SJCRH30 (cell line): ENCODE results near the gene FCSK. TPM values are rescaled to one million over a fixed set of nuclear protein-coding genes. Genes with fewer than 3 reads are reported as not detected.
"Not testable (repeated sequence)": the region's sequence is repeated elsewhere in the genome, so short reads cannot be mapped to it uniquely, and the experiment has no call there.

Source experiments
- DNase-seq, 2 experiments: peaks; one replicate each; pipeline ENCODE4 v3.0.0-alpha.2; 2015 to 2020
- H3K27ac ChIP-seq: fragments of 250-450 bp; sonication (Bioruptor Pico); 2 replicates; pipeline ENCODE4 v1.5.1; 2020; ENCODE audit warnings: mild to moderate bottlenecking, moderate library complexity
- H3K27me3 ChIP-seq: fragments of 250-450 bp; sonication (Bioruptor Pico); 2 replicates; pipeline ENCODE4 v1.5.1; 2020; ENCODE audit warnings: mild to moderate bottlenecking, moderate library complexity
- H3K36me3 ChIP-seq: fragments of 250-450 bp; sonication (Bioruptor Pico); 2 replicates; pipeline ENCODE4 v1.5.1; 2020; ENCODE audit warnings: mild to moderate bottlenecking, moderate library complexity
- H3K4me1 ChIP-seq: fragments of 250-450 bp; sonication (Bioruptor Pico); 2 replicates; pipeline ENCODE4 v1.5.1; 2020; ENCODE audit warnings: mild to moderate bottlenecking, moderate library complexity
- H3K4me3 ChIP-seq: fragments of 250-450 bp; sonication (Bioruptor Pico); 2 replicates; pipeline ENCODE4 v1.5.1; 2020; ENCODE audit warnings: mild to moderate bottlenecking, moderate library complexity
- H3K9me3 ChIP-seq: fragments of 250-450 bp; sonication (Bioruptor Pico); replicated peaks from 2 replicates; pipeline ENCODE4 v1.5.1; 2020; ENCODE audit warnings: mild to moderate bottlenecking, moderate library complexity
- total RNA-seq: library from RNA; depleted of rRNA; stranded (reverse); fragments of >200 nt; shearing (Covaris generic); gene quantifications from 2 replicates; pipeline ENCODE4 v1.2.3, GENCODE V29; 2014

Gene FCSK
- total RNA-seq, 1 experiment from 2014 or later: 1.9 TPM

GRCh38 chr16:70438969-70439862 is 15.2 kb upstream of the FCSK start, which contains the start of gene ST3GAL2:
Gene ST3GAL2, minus strand, starts transcription at chr16:70439100. Its CDS starts 40,570 bp downstream, at chr16:70398530.
- peak; percentile 92 to 95 for DNase-seq
- no peaks in the 10 kb centered on the region for H3K9me3 ChIP-seq
- peaks cover 12% of the 10 kb centered on the region for H3K4me1 ChIP-seq
- H3K27ac ChIP-seq: no peak within 1 kb of the TSS; the same call in 1 of the 2 replicates
- peak within 1 kb of the TSS; percentile 70 for H3K4me3 ChIP-seq
- H3K36me3 ChIP-seq: no peaks in the 10 kb centered on the region
- H3K27me3 ChIP-seq: no peaks in the 10 kb centered on the region

GRCh38 chr16:70440009-70440692 is 14.2 kb upstream of the FCSK start:
- Histone ChIP-seq H3K27me3 (no peaks in the 10 kb centered on the region), H3K36me3 (no peaks in the 10 kb centered on the region), H3K4me3 (peak overlapping the region; percentile 70), H3K9me3 (no peaks in the 10 kb centered on the region), H3K27ac (no peak overlapping the region), H3K4me1 (peaks cover 12% of the 10 kb centered on the region)
- DNase-seq: no peak

GRCh38 chr16:70441406-70441990 is 12.9 kb upstream of the FCSK start:
- H3K36me3 ChIP-seq: no peaks in the 10 kb centered on the region
- no peaks in the 10 kb centered on the region for H3K27me3 ChIP-seq
- peaks cover 11% of the 10 kb centered on the region for H3K4me1 ChIP-seq
- DNase-seq: no peak
- no peak overlapping the region for H3K4me3 ChIP-seq
- H3K27ac ChIP-seq: no peak overlapping the region
- H3K9me3 ChIP-seq: no peaks in the 10 kb centered on the region

GRCh38 chr16:70442344-70442743 is 12.1 kb upstream of the FCSK start:
- H3K27me3 ChIP-seq: no peaks in the 10 kb centered on the region
- 0 out of 2 replicates have a peak, but pooled peaks cover 5% of the 10 kb centered on the region for H3K4me1 ChIP-seq
- H3K27ac ChIP-seq: no peak overlapping the region
- H3K4me3 ChIP-seq: no peak overlapping the region
- no peaks in the 10 kb centered on the region for H3K9me3 ChIP-seq
- no peak for DNase-seq
- no peaks in the 10 kb centered on the region for H3K36me3 ChIP-seq

GRCh38 chr16:70444249-70445063 is 9.9 kb upstream of the FCSK start:
- H3K4me1 ChIP-seq: 0 out of 2 replicates have a peak, but pooled peaks cover 5% of the 10 kb centered on the region
- no peaks in the 10 kb centered on the region for H3K9me3 ChIP-seq

GRCh38 chr16:70448075-70448474 is 6.3 kb upstream of the FCSK start:
- H3K27ac ChIP-seq: no peak overlapping the region
- H3K36me3 ChIP-seq: no peaks in the 10 kb centered on the region
- H3K4me1 ChIP-seq: no peaks in the 10 kb centered on the region
- H3K4me3 ChIP-seq: no peak overlapping the region
- H3K9me3 ChIP-seq: no peaks in the 10 kb centered on the region
- H3K27me3 ChIP-seq: no peaks in the 10 kb centered on the region
- no peak for DNase-seq

More at GRCh38 chr16:70444249-70445063, 9.9 kb upstream of the FCSK start:
- no peaks in the 10 kb centered on the region for H3K36me3 ChIP-seq
- no peaks in the 10 kb centered on the region for H3K27me3 ChIP-seq
- H3K4me3 ChIP-seq: no peak overlapping the region
- DNase-seq: no peak
- H3K27ac ChIP-seq: no peak overlapping the region

- DNase-seq, H3K27ac ChIP-seq, H3K9me3 ChIP-seq, H3K4me1 ChIP-seq, H3K27me3 ChIP-seq, H3K4me3 ChIP-seq, H3K36me3 ChIP-seq: not testable (repeated sequence)
Measured at GRCh38 chr16:70450142-70451003, 4.0 kb upstream of the FCSK start.

GRCh38 chr16:70451004-70451340 is 3.4 kb upstream of the FCSK start:
- not testable (repeated sequence) for H3K36me3 ChIP-seq, H3K4me1 ChIP-seq, H3K27me3 ChIP-seq, H3K27ac ChIP-seq, DNase-seq, H3K9me3 ChIP-seq, H3K4me3 ChIP-seq

- Histone ChIP-seq H3K9me3 (no peaks in the 10 kb centered on the region), H3K27ac (0 out of 2 replicates have a peak overlapping the region, but pooled peaks have one; percentile 89)
Measured at GRCh38 chr16:70453117-70453891, 1.1 kb upstream of the FCSK start.

GRCh38 chr16:70453892-70454221 is 538 bp upstream of the FCSK start:
- H3K27ac ChIP-seq: peak overlapping the region; percentile 89

More at GRCh38 chr16:70453117-70453891, 1.1 kb upstream of the FCSK start:
- H3K4me1 ChIP-seq: peaks cover 3% of the 10 kb centered on the region
- no peaks in the 10 kb centered on the region for H3K36me3 ChIP-seq
- no peak for DNase-seq
- peak overlapping the region; percentile 81 for H3K4me3 ChIP-seq
- no peaks in the 10 kb centered on the region for H3K27me3 ChIP-seq

GRCh38 chr16:70455910-70456309 is 1.5 kb downstream of the FCSK start:
- Histone ChIP-seq H3K9me3 (no peaks in the 10 kb centered on the region), H3K27me3 (no peaks in the 10 kb centered on the region), H3K36me3 (no peaks in the 10 kb centered on the region), H3K4me1 (peaks cover 3% of the 10 kb centered on the region), H3K4me3 (no peak overlapping the region), H3K27ac (no peak overlapping the region)
- no peak for DNase-seq

More at GRCh38 chr16:70453892-70454221, 538 bp upstream of the FCSK start:
- peak overlapping the region; percentile 81 for H3K4me3 ChIP-seq
- H3K4me1 ChIP-seq: peaks cover 3% of the 10 kb centered on the region
- DNase-seq: peak in 1 of 2 experiments; percentile 24
- no peaks in the 10 kb centered on the region for H3K9me3 ChIP-seq
- no peaks in the 10 kb centered on the region for H3K36me3 ChIP-seq
- no peaks in the 10 kb centered on the region for H3K27me3 ChIP-seq

- no peak for DNase-seq
- Histone ChIP-seq H3K9me3 (no peaks in the 10 kb centered on the region), H3K27me3 (no peaks in the 10 kb centered on the region), H3K4me1 (peaks cover 3% of the 10 kb centered on the region), H3K36me3 (no peaks in the 10 kb centered on the region), H3K4me3 (no peak overlapping the region), H3K27ac (no peak overlapping the region)
Measured at GRCh38 chr16:70457446-70458166, 3.2 kb downstream of the FCSK start.
